Stomach (tissue), 9 donors: ENCODE measurements around the gene OR13C8. TPM values are rescaled to one million over a fixed set of nuclear protein-coding genes. Genes with fewer than 3 reads are reported as not detected.

Source experiments
- DNase-seq, 2 donors: peaks; one replicate each; pipeline versions ENCODE4 v3.0.0 to v3.0.0-alpha.2; 2013 to 2019
- H3K27ac ChIP-seq, 5 donors: fragments of 200-600 bp in 4 of 5; sonication (generic) in 4 of 5; one replicate each; pipeline ENCODE4 v1.5.1; 2013 to 2019; ENCODE audit warnings: mild to moderate bottlenecking in 1 of 5, moderate library complexity in 1 of 5
- H3K27me3 ChIP-seq, 3 donors: fragments of 200-600 bp; sonication (generic); one replicate each; pipeline ENCODE4 v1.5.1; 2017 to 2019; ENCODE audit warnings: mixed run types in 1 of 3
- H3K36me3 ChIP-seq, 4 donors: fragments of 200-600 bp; sonication (generic); 1 replicate in 3 of 4; 2 replicates in 1 of 4; pipeline ENCODE4 v1.5.1; 2016 to 2019
- H3K4me1 ChIP-seq, 4 donors: fragments of 200-600 bp; sonication (generic); one replicate each; pipeline ENCODE4 v1.5.1; 2016 to 2019
- H3K4me3 ChIP-seq, 4 donors: fragments of 200-600 bp; sonication (generic) in 3 of 4; one replicate each; pipeline ENCODE4 v1.5.1; 2016 to 2019; ENCODE audit warnings: mild to moderate bottlenecking in 1 of 4
- H3K9me3 ChIP-seq, 4 donors: fragments of 200-600 bp; sonication (generic); one replicate each; pipeline ENCODE4 v1.5.1; 2016 to 2019
- CTCF ChIP-seq, 7 experiments: fragments of 450-650 bp in 4 of 7; fragments of 200-600 bp in 3 of 7; sonication (generic) in 3 of 7; IDR thresholded peaks; one replicate each; pipeline ENCODE4 v1.5.1; 2016 to 2019; ENCODE audit warnings: antibody characterized with exemption in 7 of 7, control low read depth in 2 of 7, mild to moderate bottlenecking in 1 of 7
- EP300 ChIP-seq: sonication (generic); formaldehyde crosslinking; IDR thresholded peaks from one replicate; pipeline ENCODE4 v1.6.1; 2017; ENCODE audit warnings: antibody characterized with exemption
- POLR2A ChIP-seq, 4 donors: fragments of 450-650 bp; IDR thresholded peaks; one replicate each; pipeline ENCODE4 v1.6.1; 2016; ENCODE audit warnings: antibody characterized with exemption in 4 of 4, control low read depth in 2 of 4, mild to moderate bottlenecking in 1 of 4, moderate library complexity in 1 of 4
- POLR2AphosphoS5 ChIP-seq, 3 donors: sonication (generic); formaldehyde crosslinking; IDR thresholded peaks; one replicate each; pipeline ENCODE4 v1.6.1; 2016; ENCODE audit warnings: antibody characterized with exemption in 3 of 3
- WGBS, 5 donors: extraction: QIAGEN DNeasy Blood & Tissue Kit in 3 of 5; methylation state at CpG; one replicate each; pipeline versions ENCODE4 v1.1.5 to v1.1.7; 2013 to 2018; 5-methylcytosine and 5-hydroxymethylcytosine counted together
- intact Hi-C: fragments of 100-400 bp; cut with DNase I; formaldehyde crosslinking; loops from one replicate; pipeline ENCODE4 v1.15.1; 2023; ENCODE audit warnings: low total_unique reads
- polyA plus RNA-seq, 3 donors: library from polyadenylated mRNA; stranded (reverse); fragments of 200-250 nt; gene quantifications; one replicate each; pipeline ENCODE4 v1.2.3, GENCODE V29; 2013
- total RNA-seq, 5 donors: library from RNA; depleted of rRNA; stranded (reverse); fragments of >200 nt; gene quantifications; one replicate each; pipeline versions ENCODE4 v1.1.0 to v1.2.3, GENCODE V29; 2014 to 2016
- donor health status: healthy with polysubstance abuse.
- donor health status: Bipolar disorder and iron deficiency.
- donor health status: healthy.

The OR13C8 gene
- total and polyA plus RNA-seq, 8 donors: not detected

DNA sequence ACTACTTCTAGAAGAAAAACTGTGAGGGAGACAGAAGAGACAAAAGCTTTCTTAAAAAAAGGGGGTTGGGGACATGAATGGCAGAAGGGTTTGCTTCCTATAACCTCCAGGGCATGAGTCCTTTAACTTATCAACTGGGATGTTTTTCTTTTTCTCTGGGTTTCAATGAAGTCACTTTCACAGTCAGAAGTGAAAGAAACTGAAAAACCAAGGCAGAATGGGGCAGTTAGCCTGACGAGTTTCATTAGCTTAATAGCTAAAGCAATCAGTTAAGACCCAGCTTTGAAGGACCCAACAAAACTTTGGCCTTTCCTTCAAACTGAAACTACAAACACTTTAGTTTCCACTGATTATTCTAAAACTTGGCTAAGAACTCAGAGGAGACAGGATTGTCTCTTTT lies 4.6 kb upstream of the OR13C8 start:
- 39 to 64% (median 45%) methylated on average over 1 of the region's 1 CpG for WGBS, 5 donors
- no peak overlapping the region for H3K27ac ChIP-seq
- intact Hi-C loops: no loop called here
- H3K4me3 ChIP-seq: no peak overlapping the region
- DNase-seq: no peak
- H3K4me1 ChIP-seq: no peaks in the 10 kb centered on the region
- H3K27me3 ChIP-seq: no peaks in the 10 kb centered on the region
- H3K36me3 ChIP-seq: no peaks in the 10 kb centered on the region
- peaks cover 0 to under 1% (median 0%) of the 10 kb centered on the region in 4 donors for H3K9me3 ChIP-seq
- no peak for TF ChIP-seq POLR2AphosphoS5 (IDR thresholded peaks at IDR 0.05)
- no peak for TF ChIP-seq EP300
- TF ChIP-seq POLR2A (IDR thresholded peaks at IDR 0.05): no peak
- no peak for TF ChIP-seq CTCF (IDR thresholded peaks at IDR 0.05)

- Histone ChIP-seq H3K36me3 (no peaks in the 10 kb centered on the region), H3K9me3 (peaks cover 0 to 23% (median 7%) of the 10 kb centered on the region in 4 donors), H3K27ac (no peak overlapping the region), H3K27me3 (no peaks in the 10 kb centered on the region), H3K4me1 (no peaks in the 10 kb centered on the region), H3K4me3 (no peak overlapping the region)
- DNase-seq: no peak
- intact Hi-C loops: no loop called here
- TF ChIP-seq CTCF (IDR thresholded peaks at IDR 0.05): no peak
- TF ChIP-seq POLR2AphosphoS5 (IDR thresholded peaks at IDR 0.05): no peak
- TF ChIP-seq POLR2A (IDR thresholded peaks at IDR 0.05): no peak
- TF ChIP-seq EP300: no peak
- 62 to 87% (median 66%) methylated on average over 1 of the region's 1 CpG for WGBS, 5 donors
Measured at GRCh38 chr9:104572612-104573011, 3.6 kb downstream of the OR13C8 start.

- 70 to 86% (median 76%) methylated on average over 2 of the region's 2 CpGs for WGBS, 5 donors
- no peak overlapping the region for H3K27ac ChIP-seq
- intact Hi-C loops: no loop called here
- no peak for DNase-seq
- H3K9me3 ChIP-seq: peaks cover 0 to 23% (median 7%) of the 10 kb centered on the region in 4 donors
- no peaks in the 10 kb centered on the region for H3K4me1 ChIP-seq
- no peaks in the 10 kb centered on the region for H3K36me3 ChIP-seq
- no peak for TF ChIP-seq POLR2AphosphoS5 (IDR thresholded peaks at IDR 0.05)
- no peaks in the 10 kb centered on the region for H3K27me3 ChIP-seq
- H3K4me3 ChIP-seq: no peak overlapping the region
Measured at GRCh38 chr9:104575456-104575855, 6.5 kb downstream of the OR13C8 start.

DNA sequence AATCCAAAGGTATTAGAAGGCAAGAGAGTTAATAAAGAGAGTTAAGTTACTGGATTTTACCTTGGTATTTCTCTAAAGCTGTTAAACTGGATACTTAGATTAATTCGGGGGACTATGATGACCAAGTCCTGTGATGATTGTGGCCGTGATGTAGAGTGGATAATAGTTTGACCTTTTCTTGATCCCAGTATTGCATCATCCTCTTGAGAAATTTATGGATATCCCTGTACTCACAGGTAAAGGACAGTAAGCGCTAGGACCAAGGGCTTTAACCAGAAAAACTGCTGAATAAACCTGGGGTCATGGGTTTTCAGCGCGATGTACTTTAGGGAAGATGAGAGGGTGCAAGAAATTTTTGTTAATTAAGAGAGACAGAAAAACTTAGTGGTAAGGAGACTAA lies 8.3 kb downstream of the OR13C8 start:
- Histone ChIP-seq H3K27me3 (no peaks in the 10 kb centered on the region), H3K4me1 (no peaks in the 10 kb centered on the region), H3K27ac (no peak overlapping the region), H3K36me3 (no peaks in the 10 kb centered on the region), H3K9me3 (peaks cover 0 to 13% (median 5%) of the 10 kb centered on the region in 4 donors), H3K4me3 (no peak overlapping the region)
- TF ChIP-seq POLR2A (IDR thresholded peaks at IDR 0.05): no peak
- TF ChIP-seq POLR2AphosphoS5 (IDR thresholded peaks at IDR 0.05): no peak
- no peak for TF ChIP-seq EP300
- TF ChIP-seq CTCF (IDR thresholded peaks at IDR 0.05): no peak
- DNase-seq: no peak
- WGBS, 5 donors: 80 to 88% (median 84%) methylated on average over 5 of the region's 5 CpGs
- intact Hi-C loops: no loop called here

GRCh38 chr9:104580562-104580961 lies 11.6 kb downstream of the OR13C8 start:
- intact Hi-C loops: no loop called here
- no peaks in the 10 kb centered on the region for H3K36me3 ChIP-seq
- H3K27me3 ChIP-seq: no peaks in the 10 kb centered on the region
- H3K27ac ChIP-seq: no peak overlapping the region
- H3K4me3 ChIP-seq: no peak overlapping the region
- no peaks in the 10 kb centered on the region for H3K9me3 ChIP-seq
- DNase-seq: no peak
- 71 to 92% (median 88%) methylated on average over 1 of the region's 1 CpG for WGBS, 5 donors
- H3K4me1 ChIP-seq: no peaks in the 10 kb centered on the region
- TF ChIP-seq CTCF (IDR thresholded peaks at IDR 0.05): no peak
- no peak for TF ChIP-seq EP300
- TF ChIP-seq POLR2A (IDR thresholded peaks at IDR 0.05): no peak
- no peak for TF ChIP-seq POLR2AphosphoS5 (IDR thresholded peaks at IDR 0.05)
